Karpas-422 (cell line): ENCODE results near the gene CDCA3. TPM values are rescaled to one million over a fixed set of nuclear protein-coding genes. Genes with fewer than 3 reads are reported as not detected.

Experiments
- DNase-seq: peaks from one replicate; pipeline ENCODE4 v3.0.0-alpha.2; 2015
- H2AFZ ChIP-seq: fragments of 200-600 bp; sonication (generic); 2 replicates; pipeline ENCODE4 v1.6.1; 2014; ENCODE audit warnings: antibody characterized with exemption, low read length, mixed read lengths
- H3K27ac ChIP-seq: fragments of 200-600 bp; sonication (generic); 2 replicates; pipeline ENCODE4 v1.5.1; 2014; ENCODE audit warnings: mild to moderate bottlenecking, low read length, moderate library complexity
- H3K27me3 ChIP-seq: fragments of 200-600 bp; sonication (generic); 2 replicates; pipeline ENCODE4 v1.6.1; 2014; ENCODE audit warnings: low read length, mixed read lengths
- H3K36me3 ChIP-seq: fragments of 200-600 bp; sonication (generic); 2 replicates; pipeline ENCODE4 v1.6.1; 2014; ENCODE audit warnings: low read length, mixed read lengths; ENCODE audit not compliant: insufficient read depth
- H3K4me1 ChIP-seq: fragments of 200-600 bp; sonication (generic); 2 replicates; pipeline ENCODE4 v1.6.1; 2014; ENCODE audit warnings: mild to moderate bottlenecking, low read length, mixed read lengths
- H3K4me2 ChIP-seq: fragments of 200-600 bp; sonication (generic); 2 replicates; pipeline ENCODE4 v1.6.1; 2014; ENCODE audit warnings: low read length, low read depth, mild to moderate bottlenecking; ENCODE audit not compliant: poor library complexity, severe bottlenecking
- H3K4me3 ChIP-seq: fragments of 200-600 bp; sonication (generic); 2 replicates; pipeline ENCODE4 v1.5.1; 2014; ENCODE audit warnings: mild to moderate bottlenecking, antibody characterized with exemption, low read length, mixed read lengths
- H3K79me2 ChIP-seq: fragments of 200-600 bp; sonication (generic); 2 replicates; pipeline ENCODE4 v1.6.1; 2014; ENCODE audit warnings: mild to moderate bottlenecking, low read length, mixed read lengths
- H3K9ac ChIP-seq: fragments of 200-600 bp; sonication (generic); 2 replicates; pipeline ENCODE4 v1.6.0; 2014; ENCODE audit warnings: low read length
- H3K9me2 ChIP-seq: fragments of 200-600 bp; sonication (generic), shearing (Covaris generic); replicated peaks from 2 replicates; pipeline ENCODE4 v1.6.0; 2014; ENCODE audit warnings: mild to moderate bottlenecking, low read length, moderate library complexity; ENCODE audit not compliant: insufficient read depth
- H3K9me3 ChIP-seq: fragments of 300-700, 200-600 bp; sonication (generic); 2 replicates; pipeline ENCODE4 v1.6.1; 2014; ENCODE audit warnings: low read length, mixed read lengths
- H4K20me1 ChIP-seq: fragments of 200-600 bp; sonication (generic); 2 replicates; pipeline ENCODE4 v1.6.1; 2014; ENCODE audit warnings: mild to moderate bottlenecking, antibody characterized with exemption, low read length, low read depth; ENCODE audit not compliant: insufficient read depth
- total RNA-seq: library from RNA; depleted of rRNA; stranded (reverse); fragments of >200 nt; shearing (Covaris generic); gene quantifications from 2 replicates; pipeline ENCODE4 v1.2.3, GENCODE V29; 2014; ENCODE audit warnings: low replicate concordance

The CDCA3 gene
- total RNA-seq, 1 experiment from 2014 or later = 70.0 TPM

DNA sequence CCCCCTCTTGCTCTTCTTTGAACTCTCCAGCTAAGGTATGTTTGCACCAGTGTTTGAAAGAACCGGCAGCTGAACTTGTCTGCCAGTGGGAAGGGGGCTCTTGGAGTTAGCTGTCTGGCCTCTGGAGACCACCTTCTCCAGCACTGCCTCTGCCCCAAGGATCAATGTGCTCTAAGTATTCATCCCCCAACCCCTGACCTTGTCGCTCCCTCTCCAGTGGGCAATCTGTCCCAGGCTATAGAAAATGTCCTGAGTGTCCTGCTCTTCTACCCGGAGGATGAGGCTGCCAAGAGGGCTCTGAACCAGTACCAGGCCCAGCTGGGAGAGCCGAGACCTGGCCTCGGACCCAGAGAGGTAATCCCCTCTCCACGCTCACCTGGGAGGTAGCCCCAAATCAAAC lies 20.1 kb downstream of the CDCA3 start:
- DNase-seq = no peak
- Histone ChIP-seq H2AFZ (no peak overlapping the region), H3K27ac (no peak overlapping the region), H3K4me1 (peaks cover 49% of the 10 kb centered on the region), H3K79me2 (no peaks in the 10 kb centered on the region), H3K9me3 (no peaks in the 10 kb centered on the region), H3K36me3 (no peaks in the 10 kb centered on the region), H3K27me3 (no peaks in the 10 kb centered on the region), H3K4me2 (no peak overlapping the region), H3K9ac (no peak overlapping the region), H3K9me2 (no peaks in the 10 kb centered on the region), H3K4me3 (no peak overlapping the region), H4K20me1 (no peaks in the 10 kb centered on the region)

DNA sequence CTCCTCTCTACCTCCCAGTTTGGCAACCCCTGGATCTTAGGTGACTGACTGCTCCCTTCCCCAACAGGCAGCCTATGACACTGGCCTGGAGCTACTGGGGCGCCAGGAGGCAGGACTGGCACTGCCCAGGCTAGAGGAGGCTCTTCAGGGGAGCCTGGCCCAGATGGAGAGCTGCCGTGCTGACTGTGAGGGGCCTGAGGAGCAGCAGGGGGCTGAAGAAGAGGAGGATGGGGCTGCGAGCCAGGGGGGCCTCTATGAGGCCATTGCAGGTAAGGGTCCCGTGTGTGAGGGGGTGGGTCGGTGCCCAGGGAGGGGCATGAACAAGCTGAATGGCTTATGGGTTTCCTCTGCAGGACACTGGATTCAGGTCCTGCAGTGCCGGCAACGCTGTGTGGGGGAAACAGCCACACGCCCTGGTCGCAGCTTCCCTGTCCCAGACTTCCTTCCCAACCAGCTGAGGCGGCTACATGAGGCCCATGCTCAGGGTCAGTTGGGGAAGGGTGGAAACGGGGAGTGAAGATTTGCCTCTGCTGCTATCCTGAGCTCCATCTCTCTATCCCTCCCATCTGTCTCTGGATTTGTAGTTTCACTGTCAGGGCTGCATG lies 20.7 kb downstream of the CDCA3 start:
- Histone ChIP-seq H3K79me2 (no peaks in the 10 kb centered on the region), H3K4me2 (peak overlapping the region; percentile 93), H3K9me3 (no peaks in the 10 kb centered on the region), H3K27ac (no peak overlapping the region), H3K9ac (peak overlapping the region; percentile 83), H2AFZ (no peak overlapping the region), H3K4me1 (peaks cover 46% of the 10 kb centered on the region), H3K36me3 (no peaks in the 10 kb centered on the region), H3K9me2 (no peaks in the 10 kb centered on the region), H3K27me3 (no peaks in the 10 kb centered on the region), H3K4me3 (peak overlapping the region; percentile 76; the same call in 1 of the 2 replicates), H4K20me1 (no peaks in the 10 kb centered on the region)
- no peak for DNase-seq

DNA sequence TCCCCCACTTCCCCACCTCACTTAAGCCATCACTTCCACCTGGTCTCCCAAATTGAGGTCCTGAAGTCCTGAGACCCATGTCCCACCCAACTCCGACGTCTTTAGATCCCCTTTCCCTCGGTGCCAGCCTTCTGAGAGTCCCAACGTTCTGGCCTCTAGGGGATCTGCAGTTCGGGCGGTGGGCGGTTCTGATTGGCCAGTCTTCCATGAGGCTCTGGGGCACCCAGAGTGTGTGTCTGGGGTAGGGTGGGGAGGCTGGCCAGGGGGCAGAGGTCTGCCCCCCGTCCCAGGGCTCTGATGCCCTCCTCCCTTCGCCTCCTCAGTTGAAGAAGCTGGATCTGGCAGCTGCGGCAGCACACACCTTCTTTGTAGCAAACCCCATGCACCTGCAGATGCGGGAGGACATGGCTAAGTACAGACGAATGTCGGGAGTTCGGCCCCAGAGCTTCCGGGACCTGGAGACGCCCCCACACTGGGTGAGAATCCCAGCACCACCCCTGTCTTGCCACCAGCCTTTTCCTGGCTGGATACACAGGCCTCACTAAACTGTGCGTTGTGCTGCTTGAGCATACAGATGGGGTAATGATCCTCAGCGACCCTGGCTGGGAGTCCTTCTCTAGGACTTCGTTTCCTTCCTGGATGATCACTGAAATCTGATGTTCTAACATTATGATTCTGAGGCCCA lies 21.4 kb downstream of the CDCA3 start:
- no peaks in the 10 kb centered on the region for H3K27me3 ChIP-seq

DNA sequence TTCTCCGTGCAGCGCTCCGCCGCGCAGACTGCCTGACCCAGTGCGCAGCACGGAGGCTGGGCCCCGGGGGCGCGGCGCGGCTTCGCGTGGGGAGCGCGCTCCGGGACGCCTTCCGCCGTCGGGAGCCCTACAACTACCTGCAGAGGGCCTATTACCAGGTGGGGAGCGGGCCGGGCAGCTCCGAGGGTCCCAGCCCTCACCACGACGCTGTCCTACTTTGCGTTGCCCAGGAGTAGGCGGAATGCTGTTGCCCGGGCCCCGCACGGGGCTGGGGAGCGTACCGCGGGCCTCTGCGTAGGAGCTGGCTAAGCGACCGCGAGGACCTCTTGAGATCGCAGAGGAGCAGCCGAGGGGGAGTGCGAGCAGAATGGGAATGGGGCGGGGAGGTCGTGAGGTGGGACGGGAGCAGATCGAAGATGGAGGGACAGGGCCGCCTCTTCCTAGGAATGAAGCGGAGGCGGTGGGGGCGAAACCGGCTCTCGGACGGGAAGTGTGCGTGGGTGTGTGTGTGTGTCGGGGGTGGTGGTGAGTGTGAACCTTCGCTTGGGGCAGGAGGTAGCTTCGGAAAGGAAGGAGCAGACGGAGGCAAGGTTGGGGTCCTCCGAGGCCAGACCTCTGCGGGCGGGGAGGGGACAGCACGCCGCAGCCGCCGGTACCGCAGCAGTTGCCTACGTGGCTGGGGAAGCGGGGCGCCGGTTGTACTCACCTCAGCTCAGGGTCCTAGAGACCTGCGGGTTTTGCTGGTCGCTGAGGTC lies 22.1 kb downstream of the CDCA3 start:
- peak overlapping the region; percentile 83 for H3K9ac ChIP-seq
- peaks cover 43% of the 10 kb centered on the region for H3K4me1 ChIP-seq
- DNase-seq = peak; percentile 72
- H3K9me3 ChIP-seq = no peaks in the 10 kb centered on the region
- no peaks in the 10 kb centered on the region for H3K27me3 ChIP-seq
- H3K4me3 ChIP-seq = peak overlapping the region; percentile 76
- no peaks in the 10 kb centered on the region for H3K9me2 ChIP-seq
- H3K36me3 ChIP-seq = no peaks in the 10 kb centered on the region
- no peak overlapping the region for H3K27ac ChIP-seq
- no peaks in the 10 kb centered on the region for H3K79me2 ChIP-seq
- peak overlapping the region; percentile 93 for H3K4me2 ChIP-seq
- H4K20me1 ChIP-seq = no peaks in the 10 kb centered on the region
- H2AFZ ChIP-seq = peak overlapping the region; percentile 99

More for the DNA sequence above, 21.4 kb downstream of the CDCA3 start:
- H3K9me3 ChIP-seq = no peaks in the 10 kb centered on the region
- H2AFZ ChIP-seq = peak overlapping the region; percentile 99
- H3K4me3 ChIP-seq = peak overlapping the region; percentile 76
- H3K36me3 ChIP-seq = no peaks in the 10 kb centered on the region
- DNase-seq = no peak
- H3K9ac ChIP-seq = peak overlapping the region; percentile 83
- no peaks in the 10 kb centered on the region for H4K20me1 ChIP-seq
- H3K27ac ChIP-seq = no peak overlapping the region
- no peaks in the 10 kb centered on the region for H3K9me2 ChIP-seq
- H3K4me2 ChIP-seq = peak overlapping the region; percentile 93
- H3K4me1 ChIP-seq = peaks cover 46% of the 10 kb centered on the region
- H3K79me2 ChIP-seq = no peaks in the 10 kb centered on the region

DNA sequence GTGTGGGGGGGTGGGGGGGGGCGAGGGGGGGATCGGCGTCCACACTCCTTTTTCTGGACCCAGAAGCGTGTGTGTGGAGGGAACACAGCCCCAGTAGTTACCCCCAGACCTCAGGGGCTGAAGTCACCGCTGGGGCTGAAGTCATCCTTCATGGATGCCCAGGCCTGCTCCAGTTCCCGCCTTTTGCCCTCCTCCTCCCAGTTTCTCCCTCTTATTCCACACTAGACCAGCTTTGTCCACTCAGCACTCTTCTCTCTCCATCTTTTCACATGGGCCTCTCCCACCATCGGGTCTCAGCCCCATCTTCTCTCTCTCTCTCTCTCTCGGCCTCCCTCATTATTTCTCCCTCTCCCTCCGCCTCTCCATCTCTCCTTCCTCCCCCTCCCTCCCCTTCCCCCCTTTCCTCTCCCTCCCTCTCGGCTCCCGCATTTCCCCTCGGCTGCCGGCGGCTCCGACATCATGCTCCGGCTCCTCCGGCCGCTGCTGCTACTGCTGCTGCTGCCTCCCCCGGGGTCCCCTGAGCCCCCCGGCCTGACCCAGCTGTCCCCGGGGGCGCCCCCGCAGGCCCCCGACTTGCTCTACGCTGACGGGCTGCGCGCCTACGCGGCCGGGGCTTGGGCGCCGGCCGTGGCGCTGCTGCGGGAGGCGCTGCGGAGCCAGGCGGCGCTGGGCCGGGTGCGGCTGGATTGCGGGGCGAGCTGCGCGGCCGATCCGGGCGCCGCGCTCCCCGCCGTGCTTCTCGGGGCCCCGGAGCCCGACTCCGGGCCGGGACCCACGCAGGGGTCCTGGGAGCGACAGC lies 22.9 kb downstream of the CDCA3 start, which contains the start of gene P3H3:
Gene P3H3, plus strand, starts transcription at position 426 of the 799 bp plus-strand sequence. Its CDS starts 34 bp downstream, at position 460.
- Histone ChIP-seq H4K20me1 (no peaks in the 10 kb centered on the region), H3K27ac (no peak within 1 kb of the TSS)
- DNase-seq = no peak

DNA sequence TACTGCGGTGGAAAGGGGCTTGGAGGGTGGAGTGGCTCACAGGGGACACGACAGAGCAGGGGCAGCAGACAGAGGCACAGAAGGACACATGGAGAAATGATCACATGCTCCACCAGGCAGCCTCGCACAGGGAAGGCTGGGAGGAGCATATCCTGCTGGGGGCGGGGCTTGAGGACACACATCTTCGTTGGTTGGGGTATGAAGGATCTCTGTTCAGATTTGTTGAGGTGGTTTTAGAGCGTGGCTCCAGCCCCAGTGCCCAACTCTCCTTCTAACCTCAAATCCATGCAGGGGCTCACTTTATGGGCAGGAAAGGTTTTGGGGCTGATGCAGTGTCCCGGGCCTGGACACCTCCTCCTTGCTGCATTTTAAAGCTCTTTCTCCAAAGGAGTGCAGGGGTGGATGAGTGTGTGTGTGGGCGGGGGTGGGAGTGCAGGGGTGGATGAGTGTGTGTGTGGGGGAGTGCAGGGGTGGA lies 23.6 kb downstream of the CDCA3 start:
- H3K36me3 ChIP-seq = no peaks in the 10 kb centered on the region
- peaks cover 43% of the 10 kb centered on the region for H3K4me1 ChIP-seq
- no peak overlapping the region for H3K4me2 ChIP-seq
- H2AFZ ChIP-seq = no peak overlapping the region
- no peak overlapping the region for H3K4me3 ChIP-seq
- no peaks in the 10 kb centered on the region for H3K9me2 ChIP-seq
- peak; percentile 76 for DNase-seq
- no peak overlapping the region for H3K27ac ChIP-seq
- no peaks in the 10 kb centered on the region for H3K79me2 ChIP-seq
- H3K9me3 ChIP-seq = no peaks in the 10 kb centered on the region
- no peaks in the 10 kb centered on the region for H4K20me1 ChIP-seq
- peak overlapping the region; percentile 8 for H3K9ac ChIP-seq
- H3K27me3 ChIP-seq = no peaks in the 10 kb centered on the region

More for the DNA sequence above, 22.9 kb downstream of the CDCA3 start, which contains the start of gene P3H3:
- H3K4me3 ChIP-seq = peak within 1 kb of the TSS; percentile 76
- peak within 1 kb of the TSS; percentile 99 for H2AFZ ChIP-seq
- H3K9me2 ChIP-seq = no peaks in the 10 kb centered on the region
- H3K36me3 ChIP-seq = no peaks in the 10 kb centered on the region
- H3K9ac ChIP-seq = peak within 1 kb of the TSS; percentile 83
- H3K9me3 ChIP-seq = no peaks in the 10 kb centered on the region
- no peaks in the 10 kb centered on the region for H3K27me3 ChIP-seq
- peaks cover 43% of the 10 kb centered on the region for H3K4me1 ChIP-seq
- peak within 1 kb of the TSS; percentile 93 for H3K4me2 ChIP-seq
- no peaks in the 10 kb centered on the region for H3K79me2 ChIP-seq

DNA sequence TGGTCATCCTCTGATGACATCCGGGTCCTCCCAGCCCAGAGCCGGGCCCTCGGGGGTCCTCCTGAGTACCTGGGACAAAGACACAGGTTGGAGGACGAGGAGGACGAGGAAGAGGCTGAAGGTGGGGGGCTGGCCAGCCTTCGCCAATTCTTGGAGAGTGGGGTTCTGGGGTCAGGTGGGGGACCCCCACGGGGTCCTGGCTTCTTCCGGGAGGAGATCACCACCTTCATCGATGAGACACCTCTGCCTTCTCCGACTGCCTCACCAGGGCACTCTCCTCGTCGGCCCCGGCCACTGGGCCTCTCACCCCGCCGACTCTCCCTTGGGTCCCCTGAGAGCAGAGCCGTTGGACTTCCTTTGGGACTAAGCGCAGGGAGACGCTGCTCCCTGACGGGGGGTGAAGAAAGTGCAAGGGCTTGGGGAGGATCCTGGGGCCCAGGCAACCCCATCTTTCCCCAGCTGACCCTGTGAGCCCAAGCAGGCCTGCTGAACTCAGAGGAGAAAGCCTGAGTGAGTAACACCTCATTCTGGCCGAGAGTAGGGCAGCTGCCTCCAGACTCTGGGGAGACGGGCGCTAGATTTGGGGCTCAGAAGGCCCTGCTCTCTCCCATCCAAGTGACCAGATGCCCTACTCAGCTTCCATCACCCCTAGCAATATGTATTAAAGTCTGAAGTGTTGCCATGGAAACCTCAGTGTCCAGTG lies 24.2 kb downstream of the CDCA3 start:
- Histone ChIP-seq H2AFZ (no peak overlapping the region), H3K4me3 (no peak overlapping the region), H3K36me3 (no peaks in the 10 kb centered on the region), H4K20me1 (no peaks in the 10 kb centered on the region), H3K27me3 (no peaks in the 10 kb centered on the region), H3K9me2 (no peaks in the 10 kb centered on the region), H3K4me2 (no peak overlapping the region), H3K9me3 (no peaks in the 10 kb centered on the region), H3K27ac (no peak overlapping the region), H3K4me1 (peaks cover 38% of the 10 kb centered on the region), H3K79me2 (no peaks in the 10 kb centered on the region), H3K9ac (peak overlapping the region; percentile 8)
- DNase-seq = peak; percentile 44
